Glutamatergic neuron (in vitro differentiated cells): ENCODE measurements around the gene PLPPR3. TPM values are rescaled to one million over a fixed set of nuclear protein-coding genes. Genes with fewer than 3 reads are reported as not detected.

Experiments used
- DNase-seq: peaks from one replicate; pipeline ENCODE4 v3.0.0; 2022
- H3K27ac Mint-ChIP-seq: one replicate; pipeline ENCODE4 v1.8.0; 2020; ENCODE audit warnings: mild to moderate bottlenecking, mixed read lengths, inconsistent platforms; ENCODE audit not compliant: unreplicated experiment
- H3K27me3 Mint-ChIP-seq: one replicate; pipeline ENCODE4 v1.8.0; 2020; ENCODE audit warnings: mild to moderate bottlenecking, moderate library complexity, mixed read lengths, inconsistent platforms; ENCODE audit not compliant: unreplicated experiment
- H3K36me3 Mint-ChIP-seq: one replicate; pipeline ENCODE4 v1.8.0; 2020; ENCODE audit warnings: mild to moderate bottlenecking, mixed read lengths, inconsistent platforms; ENCODE audit not compliant: unreplicated experiment
- H3K4me1 Mint-ChIP-seq: one replicate; pipeline ENCODE4 v1.8.0; 2020; ENCODE audit warnings: mild to moderate bottlenecking, low read depth, mixed read lengths, inconsistent platforms; ENCODE audit not compliant: unreplicated experiment
- H3K4me3 Mint-ChIP-seq: one replicate; pipeline ENCODE4 v1.8.0; 2020; ENCODE audit warnings: mild to moderate bottlenecking, mixed read lengths, inconsistent platforms; ENCODE audit not compliant: unreplicated experiment
- H3K9me3 Mint-ChIP-seq: one replicate; pipeline ENCODE4 v1.8.0; 2020; ENCODE audit warnings: mild to moderate bottlenecking, moderate library complexity, mixed read lengths, inconsistent platforms; ENCODE audit not compliant: unreplicated experiment
- CTCF ChIP-seq: fragments of 200-600 bp; sonication (generic); IDR thresholded peaks from one replicate; pipeline ENCODE4 v1.5.0; 2021; ENCODE audit not compliant: partially characterized antibody, unreplicated experiment
- total RNA-seq: library from RNA; stranded (reverse); fragmentation: NEBNext Ultra II Directional; extraction: Animal tissue kit (Norgen Biotek cat#: 25700); gene quantifications from one replicate; pipeline ENCODE4 v1.2.1, GENCODE V29; 2021; ENCODE audit not compliant: unreplicated experiment

PLPPR3 gene
- total RNA-seq, 1 donor from 2014 or later = 392 TPM

GRCh38 chr19:813219-814151 is 8.3 kb downstream of the PLPPR3 start:
- Mint-ChIP-seq H3K4me3 (no peak overlapping the region), H3K9me3 (peaks cover 26% of the 10 kb centered on the region), H3K27me3 (peaks cover 27% of the 10 kb centered on the region), H3K36me3 (peaks cover 7% of the 10 kb centered on the region), H3K4me1 (no peaks in the 10 kb centered on the region), H3K27ac (no peak overlapping the region)
- DNase-seq = no peak
- no peak for TF ChIP-seq CTCF

GRCh38 chr19:812747-813218 is 9.0 kb downstream of the PLPPR3 start:
- TF ChIP-seq CTCF = no peak
- peaks cover 8% of the 10 kb centered on the region for H3K36me3 Mint-ChIP-seq
- no peak overlapping the region for H3K27ac Mint-ChIP-seq
- H3K4me3 Mint-ChIP-seq = no peak overlapping the region
- no peak for DNase-seq
- H3K4me1 Mint-ChIP-seq = peaks cover 1% of the 10 kb centered on the region
- peaks cover 29% of the 10 kb centered on the region for H3K27me3 Mint-ChIP-seq
- peaks cover 29% of the 10 kb centered on the region for H3K9me3 Mint-ChIP-seq

- Mint-ChIP-seq H3K27ac (no peak overlapping the region), H3K4me3 (no peak overlapping the region), H3K36me3 (peaks cover 14% of the 10 kb centered on the region), H3K4me1 (peaks cover 5% of the 10 kb centered on the region), H3K27me3 (peaks cover 34% of the 10 kb centered on the region), H3K9me3 (peaks cover 35% of the 10 kb centered on the region)
- DNase-seq = no peak
- TF ChIP-seq CTCF = no peak
These were observed 9.6 kb downstream of the PLPPR3 start for GRCh38 chr19:812049-812746.

GRCh38 chr19:811506-812048 is 10.2 kb downstream of the PLPPR3 start:
- Mint-ChIP-seq H3K27ac (no peak overlapping the region), H3K36me3 (peaks cover 14% of the 10 kb centered on the region), H3K9me3 (peaks cover 35% of the 10 kb centered on the region), H3K4me3 (no peak overlapping the region), H3K4me1 (peaks cover 5% of the 10 kb centered on the region), H3K27me3 (peaks cover 34% of the 10 kb centered on the region)
- TF ChIP-seq CTCF = no peak
- no peak for DNase-seq
